ENCODE data around the gene FITM2.

Gene FITM2

GRCh38 chr20:44258226-44258890, 52.6 kb downstream of the FITM2 start:
- H3K36me3 Mint-ChIP-seq (ENCODE audit: insufficient read depth), result peaks cover 2% of the 10 kb centered on the region
- peaks cover 1% of the 10 kb centered on the region for H3K27me3 Mint-ChIP-seq
- H3K4me3 Mint-ChIP-seq, result no peak overlapping the region
- no peaks in the 10 kb centered on the region for H3K9me3 Mint-ChIP-seq
- no peak overlapping the region for H3K27ac Mint-ChIP-seq (ENCODE audit: low read depth)
- no peak for ATAC-seq (replicated peaks; ENCODE audit: extremely low read depth, poor library complexity, severe bottlenecking)
- no peak for DNase-seq (ENCODE audit: low spot score in 2 of 2)
- peaks cover 13% of the 10 kb centered on the region for H3K4me1 Mint-ChIP-seq

DNA sequence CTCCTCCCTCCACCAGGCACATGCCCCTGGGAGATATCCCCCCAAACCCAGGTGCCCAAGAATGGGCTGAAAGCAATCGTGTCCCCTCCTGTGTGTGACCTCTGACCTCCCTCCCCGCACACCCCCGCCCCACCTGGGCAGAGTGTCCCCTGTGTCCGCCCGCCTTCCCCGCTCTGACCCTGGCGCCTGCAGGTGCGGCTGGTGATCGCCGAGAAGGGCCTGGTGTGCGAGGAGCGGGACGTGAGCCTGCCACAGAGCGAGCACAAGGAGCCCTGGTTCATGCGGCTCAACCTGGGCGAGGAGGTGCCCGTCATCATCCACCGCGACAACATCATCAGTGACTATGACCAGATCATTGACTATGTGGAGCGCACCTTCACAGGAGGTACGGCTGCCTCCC, 54.0 kb downstream of the FITM2 start:
- H3K4me3 Mint-ChIP-seq, result no peak overlapping the region
- H3K9me3 Mint-ChIP-seq, result no peaks in the 10 kb centered on the region
- no peak for DNase-seq (ENCODE audit: low spot score in 2 of 2)
- peaks cover 13% of the 10 kb centered on the region for H3K4me1 Mint-ChIP-seq
- H3K36me3 Mint-ChIP-seq (ENCODE audit: insufficient read depth), result peaks cover 2% of the 10 kb centered on the region
- no peak overlapping the region for H3K27ac Mint-ChIP-seq (ENCODE audit: low read depth)
- ATAC-seq (replicated peaks; ENCODE audit: extremely low read depth, poor library complexity, severe bottlenecking), result no peak
- peaks cover 12% of the 10 kb centered on the region for H3K27me3 Mint-ChIP-seq

GRCh38 chr20:44255942-44256341, 55.1 kb downstream of the FITM2 start:
- H3K27ac Mint-ChIP-seq (ENCODE audit: low read depth), result no peak overlapping the region
- H3K4me3 Mint-ChIP-seq, result no peak overlapping the region
- DNase-seq (ENCODE audit: low spot score in 2 of 2) (no peak), ATAC-seq (replicated peaks; ENCODE audit: extremely low read depth, poor library complexity, severe bottlenecking) (no peak)
- peaks cover 13% of the 10 kb centered on the region for H3K4me1 Mint-ChIP-seq
- no peaks in the 10 kb centered on the region for H3K9me3 Mint-ChIP-seq
- peaks cover 2% of the 10 kb centered on the region for H3K36me3 Mint-ChIP-seq (ENCODE audit: insufficient read depth)
- H3K27me3 Mint-ChIP-seq, result peaks cover 12% of the 10 kb centered on the region

- no peak overlapping the region for H3K4me3 Mint-ChIP-seq
- DNase-seq (ENCODE audit: low spot score in 2 of 2) (no peak), ATAC-seq (replicated peaks; ENCODE audit: extremely low read depth, poor library complexity, severe bottlenecking) (no peak)
- no peaks in the 10 kb centered on the region for H3K36me3 Mint-ChIP-seq (ENCODE audit: insufficient read depth)
- H3K27ac Mint-ChIP-seq (ENCODE audit: low read depth), result no peak overlapping the region
- H3K27me3 Mint-ChIP-seq, result peaks cover 20% of the 10 kb centered on the region
- H3K4me1 Mint-ChIP-seq, result peaks cover 6% of the 10 kb centered on the region
- no peaks in the 10 kb centered on the region for H3K9me3 Mint-ChIP-seq
These were observed 56.9 kb downstream of the FITM2 start for GRCh38 chr20:44254073-44254472.

GRCh38 chr20:44253528-44253927, 57.5 kb downstream of the FITM2 start:
- no peak overlapping the region for H3K27ac Mint-ChIP-seq (ENCODE audit: low read depth)
- peaks cover 25% of the 10 kb centered on the region for H3K27me3 Mint-ChIP-seq
- H3K4me1 Mint-ChIP-seq, result peaks cover 2% of the 10 kb centered on the region

More at GRCh38 chr20:44253528-44253927, 57.5 kb downstream of the FITM2 start:
- Mint-ChIP-seq H3K9me3 (no peaks in the 10 kb centered on the region), H3K36me3 (ENCODE audit: insufficient read depth) (no peaks in the 10 kb centered on the region), H3K4me3 (no peak overlapping the region)
- DNase-seq (ENCODE audit: low spot score in 2 of 2) (no peak), ATAC-seq (replicated peaks; ENCODE audit: extremely low read depth, poor library complexity, severe bottlenecking) (no peak)

Measured in central memory CD8-positive, alpha-beta T cell (primary cell).